DMS114 treated with DMSO at 0.1 percent for 48 hours (cell line): Measurements from ENCODE around the gene RBCK1.
"Not testable (repeated sequence)": the region's sequence is repeated elsewhere in the genome, so short reads cannot be mapped to it uniquely, and the experiment has no call there.

Experiments
- DNase-seq: peaks from one replicate; lab custom pipeline; 2025; ENCODE audit not compliant: unreplicated experiment; lab: John Stamatoyannopoulos, UW

RBCK1 gene

GRCh38 chr20:467755-468154, 59.7 kb downstream of the RBCK1 start:
- no peak for DNase-seq

GRCh38 chr20:469746-470490, 61.8 kb downstream of the RBCK1 start:
- no peak for DNase-seq

DNA sequence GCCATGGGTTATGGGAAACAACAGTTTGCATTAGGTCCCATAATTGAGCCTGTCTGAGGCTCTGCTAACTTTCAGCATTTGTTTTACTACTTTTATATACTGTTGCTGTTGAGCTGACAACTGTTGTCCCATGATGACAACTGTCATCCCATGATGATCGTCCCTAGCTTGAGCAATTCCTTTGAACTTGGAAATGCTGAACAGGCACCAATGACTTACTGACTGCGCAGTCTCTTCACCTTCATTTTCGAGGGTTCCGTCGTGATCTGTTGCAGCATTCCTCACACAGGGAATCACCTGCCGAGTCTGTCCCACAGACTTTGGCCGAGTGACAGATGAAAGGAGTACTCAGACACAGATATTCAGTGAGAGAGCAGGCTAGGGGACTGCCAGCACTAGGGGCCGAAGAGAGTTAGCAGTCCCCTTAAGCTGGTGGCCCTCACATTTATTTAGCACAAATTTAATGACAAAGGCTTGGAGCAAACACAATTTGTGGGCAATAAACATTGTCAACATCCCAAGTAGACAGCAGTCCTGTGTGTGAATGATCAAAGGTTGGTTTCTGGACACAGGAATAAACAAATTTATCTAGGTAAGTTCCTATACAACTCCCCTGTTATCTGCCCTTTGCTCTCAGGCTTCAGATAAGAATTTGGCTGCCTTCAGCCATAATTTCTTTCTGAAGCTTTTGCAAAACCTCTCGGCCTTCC, 64.2 kb downstream of the RBCK1 start:
- no peak for DNase-seq

DNA sequence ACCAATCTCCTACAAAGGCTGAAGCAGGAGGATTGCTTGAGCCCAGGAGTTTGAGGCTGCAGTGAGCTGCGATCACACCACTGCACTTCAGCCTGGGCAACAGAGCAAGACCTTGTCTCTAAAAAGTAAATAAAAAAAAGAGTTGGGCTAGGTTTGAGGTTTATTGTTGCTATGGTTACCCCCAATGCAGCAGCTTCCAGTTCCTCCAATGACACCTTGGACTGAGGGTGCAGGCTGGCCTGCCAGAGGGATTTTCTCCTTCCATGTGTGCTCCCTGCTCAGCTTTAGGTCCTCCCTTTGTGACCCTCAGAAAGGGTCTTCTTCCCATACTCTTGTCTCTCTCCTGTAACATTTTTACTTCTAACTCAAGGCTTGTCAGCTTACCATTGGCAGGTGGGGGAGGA, 64.8 kb downstream of the RBCK1 start:
- no peak for DNase-seq

DNA sequence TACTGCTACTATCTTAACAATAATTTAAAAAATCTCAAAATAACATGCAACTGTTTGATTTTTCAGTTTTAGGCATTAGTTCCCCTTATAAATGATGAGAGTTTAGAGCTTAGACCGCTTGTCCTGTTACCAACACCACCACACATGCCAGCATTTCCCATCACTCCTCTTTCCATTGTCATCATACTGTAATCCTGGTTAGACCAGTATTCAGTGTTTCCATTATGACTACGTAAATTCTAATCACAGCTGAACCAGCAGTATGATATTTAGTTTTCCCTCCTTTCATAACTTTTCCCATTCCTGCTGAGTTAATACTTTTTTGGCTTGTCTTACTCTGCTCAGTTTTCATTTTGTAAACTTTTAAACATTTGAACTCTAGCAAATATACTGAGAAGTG, 66.5 kb downstream of the RBCK1 start:
- DNase-seq: no peak

- no peak for DNase-seq
Observed at GRCh38 chr20:475463-476357, 67.6 kb downstream of the RBCK1 start.

DNA sequence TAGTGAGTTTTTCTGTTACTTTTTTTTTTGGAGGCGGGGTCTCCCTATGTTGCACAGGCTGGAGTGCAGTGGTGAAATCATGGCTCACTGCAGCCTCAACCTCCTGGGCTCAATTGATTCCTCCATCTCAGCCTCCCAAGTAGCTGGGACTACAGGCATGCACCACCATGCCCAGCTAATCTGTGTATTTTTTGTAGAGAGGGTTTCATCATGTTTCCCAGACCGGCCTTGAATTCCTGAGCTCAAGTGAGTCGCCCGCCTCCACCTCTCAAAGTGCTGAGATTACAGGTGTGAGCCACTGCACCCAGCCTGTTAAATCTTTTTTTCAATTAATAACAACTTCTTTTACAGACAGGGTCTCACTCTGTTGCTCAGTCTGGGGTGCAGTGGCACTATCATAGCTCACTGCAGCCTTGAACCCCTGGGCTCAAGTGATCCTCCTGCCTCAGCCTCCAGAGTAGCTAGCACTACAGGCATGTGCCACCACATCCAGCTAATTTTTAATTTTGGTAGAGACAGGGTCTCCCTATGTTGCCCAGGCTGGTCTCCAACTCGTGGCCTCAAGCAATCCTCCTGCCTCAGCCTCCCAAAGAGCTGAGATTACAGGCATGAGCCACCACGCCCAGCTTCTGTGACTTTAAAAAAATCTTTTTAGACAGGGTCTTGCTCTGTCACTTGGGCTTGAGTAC, 68.6 kb downstream of the RBCK1 start:
- not testable (repeated sequence) for DNase-seq

DNA sequence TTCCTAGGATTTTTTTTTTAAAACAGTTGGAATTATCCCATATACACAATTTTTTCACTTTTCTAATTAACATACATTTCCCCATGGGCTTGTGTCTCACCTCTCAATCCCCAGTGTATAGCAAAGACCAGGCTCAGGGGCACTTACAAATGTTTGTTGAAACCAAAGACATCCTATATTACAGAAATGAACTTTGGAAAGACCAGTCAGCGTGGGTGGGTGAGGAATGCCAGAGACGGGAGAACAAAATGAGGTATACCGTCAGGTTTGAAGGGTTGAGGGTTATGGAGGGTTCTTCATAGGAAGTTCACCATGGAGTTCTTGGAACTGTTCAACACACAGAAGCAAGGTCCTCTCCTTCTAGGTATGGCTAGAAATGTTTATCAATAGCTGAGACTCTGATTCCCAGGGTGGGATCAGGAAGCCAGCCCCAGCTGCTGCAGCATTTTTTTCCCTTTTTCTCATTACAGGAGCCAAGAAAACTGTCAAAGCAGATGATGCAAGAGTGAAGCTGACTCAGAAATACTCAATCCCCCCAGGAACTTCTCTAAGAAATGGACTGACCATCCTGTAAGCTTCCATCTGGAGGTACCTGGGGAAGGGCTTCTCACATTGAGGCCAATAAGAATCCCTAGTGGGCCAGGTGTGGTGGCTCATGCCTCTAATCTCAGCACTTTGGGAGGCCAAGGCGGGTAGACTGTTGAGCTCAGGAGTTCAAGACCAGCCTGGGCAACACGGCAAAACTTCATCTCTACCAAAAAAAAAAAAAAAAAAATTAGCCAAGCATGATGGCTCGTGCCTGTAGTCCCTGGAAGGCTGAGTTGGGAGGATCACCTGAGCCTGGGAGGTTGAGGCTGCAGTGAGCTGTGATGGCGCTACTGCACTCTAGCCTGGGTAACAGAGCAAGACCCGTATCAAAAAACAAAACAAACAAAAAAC, 70.2 kb downstream of the RBCK1 start:
- DNase-seq: no peak

DNA sequence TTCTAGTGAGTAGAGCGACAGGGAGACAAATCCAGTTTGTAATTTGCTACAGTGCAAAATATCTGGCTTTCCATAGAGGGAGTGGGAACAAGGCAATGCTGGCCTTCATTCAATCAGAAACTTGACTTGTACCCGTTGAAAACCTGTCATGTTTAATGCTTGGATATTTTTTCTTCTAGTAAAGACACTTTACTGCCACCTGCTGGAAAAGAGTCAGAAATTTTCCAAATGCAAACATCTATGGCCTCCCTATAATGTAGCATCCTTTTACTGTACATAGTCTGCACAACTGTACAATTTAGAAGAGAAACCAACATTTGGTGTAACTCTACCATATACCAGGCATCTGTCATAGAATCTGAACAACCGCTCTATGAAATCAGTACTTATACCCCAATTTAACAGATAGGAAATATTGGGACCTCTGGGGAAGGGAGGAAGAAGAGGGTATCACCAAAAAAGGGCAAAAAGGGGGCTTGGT, 70.9 kb downstream of the RBCK1 start:
- DNase-seq: peak; percentile 44

GRCh38 chr20:479487-479886, 71.4 kb downstream of the RBCK1 start:
- DNase-seq: no peak

GRCh38 chr20:480044-480443, 71.9 kb downstream of the RBCK1 start:
- DNase-seq: no peak

DNA sequence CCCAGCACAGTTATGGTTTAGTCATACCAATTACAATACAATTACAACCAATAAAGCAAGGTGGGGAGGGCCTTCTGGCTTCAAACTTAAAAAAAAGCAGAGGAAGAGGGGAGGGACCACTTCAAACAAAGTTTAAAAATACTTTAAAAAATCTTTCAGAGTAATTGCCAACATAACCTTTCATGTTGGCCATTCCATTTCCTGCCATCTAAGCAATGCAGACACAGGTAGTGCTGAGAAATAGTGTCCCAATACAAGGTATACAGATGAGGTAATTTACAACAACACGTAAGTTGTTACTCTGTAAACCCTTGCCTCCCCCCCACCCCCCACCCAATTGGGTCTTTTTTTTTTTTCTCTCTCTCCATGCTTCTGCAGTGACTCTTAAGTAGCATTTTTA, 73.1 kb downstream of the RBCK1 start:
- DNase-seq: no peak
